Heart left ventricle (tissue), 16 donors: ENCODE data around the gene TBC1D5. TPM values are rescaled to one million over a fixed set of nuclear protein-coding genes. Genes with fewer than 3 reads are reported as not detected.

Source experiments
- ATAC-seq, 4 donors: fragments of 200-7000 bp; cut with Tn5 transposase; one replicate each; pipeline ENCODE4 v1.9.1; 2020 to 2022; ENCODE audit warnings: moderate library complexity in 4 of 4, mild to moderate bottlenecking in 3 of 4, moderate number of reproducible peaks in 1 of 4
- DNase-seq, 5 donors: peaks; one replicate each; pipeline ENCODE4 v3.0.0-alpha.2; 2020
- H3K27ac ChIP-seq, 12 donors: fragments of 200-600 bp; sonication (generic) in 4 of 12; one replicate each; pipeline versions ENCODE4 v1.5.0 to v1.8.0; 2016 to 2022; ENCODE audit warnings: mild to moderate bottlenecking in 2 of 12
- H3K27me3 ChIP-seq, 9 donors: fragments of 200-600 bp; sonication (generic) in 2 of 9; one replicate each; pipeline versions ENCODE4 v1.5.1 to v1.8.0; 2016 to 2022; ENCODE audit warnings: mild to moderate bottlenecking in 3 of 9
- H3K36me3 ChIP-seq, 9 donors: fragments of 200-600 bp; sonication (generic) in 2 of 9; one replicate each; pipeline versions ENCODE4 v1.5.0 to v1.8.0; 2018 to 2022; ENCODE audit warnings: mild to moderate bottlenecking in 2 of 9
- H3K4me1 ChIP-seq, 12 donors: fragments of 200-600 bp; sonication (generic) in 4 of 12; one replicate each; pipeline versions ENCODE4 v1.5.0 to v1.8.0; 2016 to 2022; ENCODE audit warnings: mild to moderate bottlenecking in 3 of 12
- H3K4me3 ChIP-seq, 12 donors: fragments of 200-600 bp; sonication (generic) in 4 of 12; one replicate each; pipeline versions ENCODE4 v1.5.0 to v1.8.0; 2017 to 2022; ENCODE audit warnings: mild to moderate bottlenecking in 9 of 12, moderate library complexity in 4 of 12
- H3K9me3 ChIP-seq, 12 donors: fragments of 200-600 bp; sonication (generic) in 4 of 12; one replicate each; pipeline versions ENCODE4 v1.5.0 to v1.8.0; 2016 to 2022; ENCODE audit warnings: mild to moderate bottlenecking in 1 of 12
- POLR2A ChIP-seq, 2 donors: fragments of 450-650 bp; IDR thresholded peaks; one replicate each; pipeline ENCODE4 v1.6.1; 2017; ENCODE audit warnings: antibody characterized with exemption in 2 of 2, mild to moderate bottlenecking in 2 of 2, moderate library complexity in 2 of 2
- WGBS, 4 donors: extraction: QIAGEN DNeasy Blood & Tissue Kit in 2 of 4; methylation state at CpG; one replicate each; pipeline versions ENCODE4 v1.1.5 to v1.1.7; 2013 to 2018; 5-methylcytosine and 5-hydroxymethylcytosine counted together
- intact Hi-C, 10 donors: fragments of 100-400 bp; cut with DNase I; formaldehyde crosslinking; loops; one replicate each; pipeline versions ENCODE4 v1.11.1 to v1.14.2; 2022
- polyA plus RNA-seq, 2 donors: library from polyadenylated mRNA; stranded (reverse); fragments of 200-250 nt; gene quantifications; one replicate each; pipeline ENCODE4 v1.2.3, GENCODE V29; 2013
- total RNA-seq, 9 donors: library from RNA; depleted of rRNA in 2 of 9; stranded (reverse); fragments of >200 nt in 2 of 9; fragmentation: NEBNext Ultra II Directional in 3 of 9; extraction: Animal tissue kit (Norgen Biotek cat#: 25700) in 3 of 9; gene quantifications; one replicate each; pipeline versions ENCODE4 v1.1.0 to v1.2.4, GENCODE V29; 2016 to 2023
- TF ChIP-seq, protein P1 (sequence below), 12 donors: fragments of 200-600 bp; sonication (generic) in 4 of 12; IDR thresholded peaks; one replicate each; pipeline versions ENCODE4 v1.5.0 to v1.8.0; 2018 to 2022; ENCODE audit warnings: antibody characterized with exemption in 12 of 12, mild to moderate bottlenecking in 5 of 12
- donor health status: ischemic (EF 13 %, LVEDD 7.1; RV severe dilation, severe dysfunction).
- donor health status: healthy with polysubstance abuse.
- donor health status: DM: no; HTN: yes; CAD: no.
- donor health status: DM: no; HTN: no; CAD: no.
- donor health status: ischemic (EF 25% LVEDD 6.9; RV normal size, moderate dysfunction).
- donor health status: ischemic (EF 25% LVEDD 5.7; RV mildly dilated, moderate dysfunction).
- donor health status: healthy.
- donor health status: DM: yes; HTN: yes; CAD: no.
- donor health status: ischemic (EF 35%, LVEDD 5.7; RV mildly dilated, moderate dysfunction).
- donor health status: nonischemic (EF 11% LVEDD 7.7; RV severe dilation, severe dysfunction).
- donor health status: DM: yes; HTN: yes; CAD: no.
- donor health status: PGD.
- donor health status: ischemic (EF 29% LVEDD 5.4; RV normal size, mild dysfunction).
- donor health status: nonischemic (EF 23%, LVEDD 6.1; RV moderate dilation, normal function).

Gene TBC1D5
- total and polyA plus RNA-seq, 11 donors, result 5.8 to 48.3 (median 31.1) TPM

DNA sequence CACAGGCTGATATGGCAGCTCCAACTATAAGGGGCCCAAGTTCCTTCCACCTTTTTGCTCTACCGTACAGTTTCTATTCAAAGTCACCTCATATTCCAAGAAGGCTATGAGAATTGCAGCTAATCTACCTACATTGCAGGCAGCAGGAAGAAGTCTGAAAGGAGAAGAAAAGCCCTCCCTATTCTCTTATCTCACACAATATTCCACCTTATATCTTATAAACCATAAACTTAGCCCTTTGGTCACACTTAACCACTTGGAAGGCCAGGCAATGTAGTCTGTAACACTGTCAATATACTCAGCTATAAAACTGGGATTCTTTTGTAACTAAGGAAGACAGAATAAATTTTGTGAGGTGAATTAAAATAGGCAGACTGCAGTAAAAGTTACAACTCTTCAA, 54.9 kb downstream of the TBC1D5 start:
- intact Hi-C loops, result loop anchor here in 3 of 10 donors (2.0 to 10.0 kb wide), 2 partner anchors 253 to 257 kb away; no protein-coding TSS in a partner anchor
- TF ChIP-seq, protein P1, sequence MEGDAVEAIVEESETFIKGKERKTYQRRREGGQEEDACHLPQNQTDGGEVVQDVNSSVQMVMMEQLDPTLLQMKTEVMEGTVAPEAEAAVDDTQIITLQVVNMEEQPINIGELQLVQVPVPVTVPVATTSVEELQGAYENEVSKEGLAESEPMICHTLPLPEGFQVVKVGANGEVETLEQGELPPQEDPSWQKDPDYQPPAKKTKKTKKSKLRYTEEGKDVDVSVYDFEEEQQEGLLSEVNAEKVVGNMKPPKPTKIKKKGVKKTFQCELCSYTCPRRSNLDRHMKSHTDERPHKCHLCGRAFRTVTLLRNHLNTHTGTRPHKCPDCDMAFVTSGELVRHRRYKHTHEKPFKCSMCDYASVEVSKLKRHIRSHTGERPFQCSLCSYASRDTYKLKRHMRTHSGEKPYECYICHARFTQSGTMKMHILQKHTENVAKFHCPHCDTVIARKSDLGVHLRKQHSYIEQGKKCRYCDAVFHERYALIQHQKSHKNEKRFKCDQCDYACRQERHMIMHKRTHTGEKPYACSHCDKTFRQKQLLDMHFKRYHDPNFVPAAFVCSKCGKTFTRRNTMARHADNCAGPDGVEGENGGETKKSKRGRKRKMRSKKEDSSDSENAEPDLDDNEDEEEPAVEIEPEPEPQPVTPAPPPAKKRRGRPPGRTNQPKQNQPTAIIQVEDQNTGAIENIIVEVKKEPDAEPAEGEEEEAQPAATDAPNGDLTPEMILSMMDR (IDR thresholded peaks at IDR 0.05), result no peak
- TF ChIP-seq POLR2A (IDR thresholded peaks at IDR 0.05), result no peak
- DNase-seq, result no peak
- H3K9me3 ChIP-seq, result no peaks in the 10 kb centered on the region
- WGBS, 4 donors, result 93 to 97% (median 94%) methylated on average over 1 of the region's 1 CpG
- H3K27ac ChIP-seq, result no peak overlapping the region
- H3K27me3 ChIP-seq, result no peaks in the 10 kb centered on the region
- no peaks in the 10 kb centered on the region for H3K36me3 ChIP-seq
- ATAC-seq, result no peak
- H3K4me1 ChIP-seq, result peaks cover 0 to 8% (median 0%) of the 10 kb centered on the region in 12 donors
- H3K4me3 ChIP-seq, result no peak overlapping the region

DNA sequence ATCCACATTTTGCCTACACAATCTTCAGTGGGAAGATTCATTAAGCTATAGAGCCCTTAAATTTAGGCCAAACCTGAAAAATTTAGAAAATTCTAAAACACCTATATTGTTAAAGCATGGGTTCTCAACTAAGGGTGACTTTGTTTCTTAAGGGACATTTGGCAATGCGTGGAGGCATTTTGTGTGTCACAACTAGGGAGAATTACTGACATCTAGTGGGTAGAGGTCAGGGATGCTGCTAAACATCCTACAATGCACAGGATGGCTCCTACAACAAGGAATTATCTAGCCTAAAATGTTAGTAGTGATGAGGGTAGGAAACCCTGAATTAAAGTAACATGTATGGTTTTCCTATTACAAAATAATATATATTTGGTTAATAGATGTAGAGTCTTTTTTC, 55.8 kb downstream of the TBC1D5 start:
- ATAC-seq, result peak in 3 of 4 donors; percentile 54 to 65 (median 63)
- WGBS, 4 donors, result 65 to 88% (median 69%) methylated on average over 1 of the region's 1 CpG

DNA sequence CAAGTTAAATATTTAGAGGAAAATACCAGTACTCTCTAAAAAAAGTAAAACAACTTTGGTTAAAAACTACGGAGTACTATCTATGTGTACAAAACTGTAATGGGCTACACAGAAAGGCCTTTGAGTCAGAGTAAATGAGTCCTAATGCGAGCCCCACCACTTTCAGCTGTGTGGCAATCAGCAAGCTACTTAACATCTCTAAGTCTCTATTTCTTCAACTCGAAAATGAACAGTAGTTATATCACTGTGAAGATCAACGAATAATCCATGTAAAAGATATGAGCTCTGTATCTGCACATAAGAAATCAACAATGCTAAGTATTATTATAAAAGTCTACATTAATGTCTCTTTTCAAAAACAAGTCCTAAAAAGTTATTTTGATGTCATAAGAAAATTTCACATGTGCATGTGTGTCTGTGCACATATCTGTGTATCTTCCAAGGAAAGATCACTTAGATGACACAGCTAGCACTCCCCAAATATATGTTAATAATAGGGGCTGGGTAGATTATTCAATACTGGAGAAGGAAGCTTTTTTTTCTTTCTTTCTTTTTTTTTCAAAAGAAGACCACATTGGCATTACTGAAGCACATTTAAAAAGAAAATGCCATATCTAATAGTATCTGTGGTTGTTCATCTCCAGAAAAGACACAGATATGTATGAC, 58.8 kb downstream of the TBC1D5 start:
- intact Hi-C loops, result loop anchor here in 4 of 10 donors (5.0 to 10.0 kb wide), 2 partner anchors 249 to 251 kb away; no protein-coding TSS in a partner anchor
- no peak overlapping the region for H3K4me3 ChIP-seq
- TF ChIP-seq POLR2A (IDR thresholded peaks at IDR 0.05), result no peak
- TF ChIP-seq, protein P1 (IDR thresholded peaks at IDR 0.05), result no peak
- no peaks in the 10 kb centered on the region for H3K27me3 ChIP-seq
- DNase-seq, result no peak
- H3K4me1 ChIP-seq, result peaks cover 0 to 10% (median 0%) of the 10 kb centered on the region in 12 donors
- no peaks in the 10 kb centered on the region for H3K36me3 ChIP-seq
- H3K9me3 ChIP-seq, result no peaks in the 10 kb centered on the region
- H3K27ac ChIP-seq, result no peak overlapping the region
- ATAC-seq, result no peak
- 92 to 95% (median 94%) methylated on average over 4 of the region's 4 CpGs for WGBS, 4 donors

More for the DNA sequence above, 55.8 kb downstream of the TBC1D5 start:
- H3K4me1 ChIP-seq, result peaks cover 0 to 8% (median 0%) of the 10 kb centered on the region in 12 donors
- H3K27me3 ChIP-seq, result no peaks in the 10 kb centered on the region
- no peak overlapping the region for H3K27ac ChIP-seq
- intact Hi-C loops, result loop anchor here in 3 of 10 donors (2.0 to 10.0 kb wide), 2 partner anchors 252 to 256 kb away; no protein-coding TSS in a partner anchor
- no peak for DNase-seq
- H3K9me3 ChIP-seq, result no peaks in the 10 kb centered on the region
- no peaks in the 10 kb centered on the region for H3K36me3 ChIP-seq
- H3K4me3 ChIP-seq, result no peak overlapping the region
- TF ChIP-seq, protein P1 (IDR thresholded peaks at IDR 0.05), result peak in 11 of 12 donors; percentile 9 to 55 (median 31)
- no peak for TF ChIP-seq POLR2A (IDR thresholded peaks at IDR 0.05)

DNA sequence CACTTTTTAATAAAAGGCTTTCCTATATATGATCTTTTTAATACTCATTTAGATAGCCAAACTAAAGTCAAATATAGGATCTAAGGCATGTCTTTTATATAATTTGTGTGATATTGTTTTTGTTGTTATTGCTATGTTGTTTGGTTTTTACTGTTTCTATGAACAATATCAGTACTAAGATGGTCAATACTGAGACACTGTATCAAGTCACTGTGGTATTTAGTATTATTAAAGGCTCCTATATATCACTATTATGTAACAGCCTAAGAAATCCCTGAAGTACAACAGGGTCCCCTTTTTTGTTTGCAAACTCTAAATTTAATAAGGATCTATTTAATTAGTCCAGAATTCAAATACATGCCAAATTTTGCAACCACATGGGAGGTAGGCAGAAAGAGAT, 61.9 kb downstream of the TBC1D5 start:
- intact Hi-C loops, result loop anchor here in 4 of 10 donors (5.0 to 10.0 kb wide), 2 partner anchors 246 to 248 kb away; no protein-coding TSS in a partner anchor
- H3K4me3 ChIP-seq, result no peak overlapping the region
- peaks cover 0 to 5% (median 0%) of the 10 kb centered on the region in 12 donors for H3K4me1 ChIP-seq
- no peak overlapping the region for H3K27ac ChIP-seq
- TF ChIP-seq, protein P1 (IDR thresholded peaks at IDR 0.05), result no peak
- TF ChIP-seq POLR2A (IDR thresholded peaks at IDR 0.05), result no peak
- DNase-seq (no peak), ATAC-seq (no peak)
- no peaks in the 10 kb centered on the region for H3K27me3 ChIP-seq
- no peaks in the 10 kb centered on the region for H3K9me3 ChIP-seq
- H3K36me3 ChIP-seq, result no peaks in the 10 kb centered on the region
